ENCODE data around the gene YBX2.
"Not testable (repeated sequence)": the region's sequence is repeated elsewhere in the genome, so short reads cannot be mapped to it uniquely, and the experiment has no call there.

- TF ChIP-seq ELF4 (IDR thresholded peaks at IDR 0.05); TARDBP (IDR thresholded peaks at IDR 0.05); BHLHE40 (IDR thresholded peaks at IDR 0.05; ENCODE audit: borderline replicate concordance); LEF1 (IDR thresholded peaks at IDR 0.05; ENCODE audit: borderline replicate concordance); FOXK2 (IDR thresholded peaks at IDR 0.05): not testable (repeated sequence)
Observed at GRCh38 chr17:7332600-7333069, 38.2 kb upstream of the YBX2 start.

All from HEK293T (cell line).